PC-3 (cell line): ENCODE data around the gene TOGARAM2. TPM values are rescaled to one million over a fixed set of nuclear protein-coding genes. Genes with fewer than 3 reads are reported as not detected.

Experiments
- ATAC-seq: fragments of 200-7000 bp; cut with Tn5 transposase; 2 replicates; pipeline ENCODE4 v1.9.1; 2020; ENCODE audit warnings: mild to moderate bottlenecking, moderate library complexity
- BruUV-seq: library from RNA; stranded (reverse); fragments of 400-500 nt; replicated peaks from 2 replicates; lab custom pipeline; 2021; lab: Mats Ljungman, UMichigan
- CTCF ChIA-PET: fragments of 300-600 bp; sonication (Branson Sonifier 250); formaldehyde crosslinking; loops from one replicate; lab custom pipeline; 2022; ENCODE audit warnings: antibody characterized with exemption; lab: Charles Lee
- POLR2A ChIA-PET: fragments of 300-600 bp; sonication (Branson Sonifier 250); formaldehyde crosslinking; loops from one replicate; lab custom pipeline; 2022; ENCODE audit warnings: antibody characterized with exemption; ENCODE audit not compliant: unreplicated experiment; lab: Charles Lee
- DNase-seq: peaks from one replicate; pipeline ENCODE4 v3.0.0-alpha.2; 2015
- H2AFZ ChIP-seq: fragments of 300-600 bp; sonication (generic); 2 replicates; pipeline ENCODE4 v1.6.0; 2016; ENCODE audit warnings: antibody characterized with exemption, low read length
- H3F3A ChIP-seq: fragments of 300-600 bp; sonication (generic); one replicate; pipeline ENCODE4 v1.6.0; 2017; ENCODE audit warnings: antibody characterized with exemption, low read length, control low read depth, mild to moderate bottlenecking; ENCODE audit not compliant: unreplicated experiment
- H3K27ac ChIP-seq: fragments of 300-600 bp; sonication (generic); 2 replicates; pipeline ENCODE4 v1.5.1; 2016; ENCODE audit warnings: mild to moderate bottlenecking, low read length
- H3K27me3 ChIP-seq: fragments of 300-600 bp; sonication (generic); 2 replicates; pipeline ENCODE4 v1.6.1; 2016; ENCODE audit warnings: low read length, mixed read lengths
- H3K36me3 ChIP-seq: fragments of 300-600 bp; sonication (generic); 2 replicates; pipeline ENCODE4 v1.6.1; 2016; ENCODE audit warnings: low read depth, mixed run types, low read length, mixed read lengths
- H3K4me1 ChIP-seq: fragments of 300-600 bp; sonication (generic); 2 replicates; pipeline ENCODE4 v1.5.1; 2016; ENCODE audit warnings: low read length; ENCODE audit not compliant: insufficient read depth
- H3K4me2 ChIP-seq: fragments of 300-600 bp; sonication (generic); 2 replicates; pipeline ENCODE4 v1.6.0; 2016; ENCODE audit warnings: low read length
- H3K4me3 ChIP-seq: fragments of 300-600 bp; sonication (generic); 2 replicates; pipeline ENCODE4 v1.5.1; 2016; ENCODE audit warnings: mild to moderate bottlenecking, low read length, mixed read lengths
- H3K79me2 ChIP-seq: fragments of 300-600 bp; sonication (generic); 2 replicates; pipeline ENCODE4 v1.6.1; 2017; ENCODE audit warnings: low read length, mixed read lengths
- H3K9ac ChIP-seq: fragments of 300-600 bp; sonication (generic); 2 replicates; pipeline ENCODE4 v1.6.0; 2016; ENCODE audit warnings: mild to moderate bottlenecking, low read length
- H3K9me2 ChIP-seq: fragments of 300-600 bp; sonication (generic); replicated peaks from 2 replicates; pipeline ENCODE4 v1.6.1; 2016; ENCODE audit warnings: mixed run types, low read length, mixed read lengths
- H3K9me3 ChIP-seq: fragments of 300-600 bp; sonication (generic); 2 replicates; pipeline ENCODE4 v1.6.1; 2016; ENCODE audit warnings: low read length, mixed read lengths
- H4K20me1 ChIP-seq: fragments of 300-600 bp; sonication (generic); 2 replicates; pipeline ENCODE4 v1.6.1; 2016; ENCODE audit warnings: low read length, mixed read lengths
- CTCF ChIP-seq: fragments of 300-600 bp; sonication (generic); conservative IDR thresholded peaks from 2 replicates; pipeline ENCODE4 v1.5.1; 2017; ENCODE audit warnings: antibody characterized with exemption, low read depth, mild to moderate bottlenecking, low read length
- EZH2 ChIP-seq: fragments of 300-600 bp; sonication (generic); IDR thresholded peaks from one replicate; pipeline ENCODE4 v1.6.1; 2017; ENCODE audit warnings: antibody characterized with exemption, mild to moderate bottlenecking, low read length; ENCODE audit not compliant: unreplicated experiment
- EZH2phosphoT487 ChIP-seq: fragments of 300-600 bp; sonication (generic); IDR thresholded peaks from 2 replicates; pipeline ENCODE4 v1.6.1; 2018; ENCODE audit warnings: mild to moderate bottlenecking, antibody characterized with exemption, low read length, borderline replicate concordance
- intact Hi-C: fragments of 100-400 bp; cut with micrococcal nuclease; formaldehyde crosslinking; loops from 2 replicates; pipeline ENCODE4 v1.9.0; 2023
- total RNA-seq: library from RNA; depleted of rRNA; stranded (reverse); fragments of >200 nt; gene quantifications from 2 replicates; pipeline ENCODE4 v1.2.3, GENCODE V29; 2014

Gene TOGARAM2
- total RNA-seq, 1 experiment from 2014 or later = not detected

GRCh38 chr2:28989973-28990372 lies 8.9 kb downstream of the TOGARAM2 start:
- intact Hi-C loops = no loop called here
- no peak overlapping the region for H3K27ac ChIP-seq
- H3K36me3 ChIP-seq = no peaks in the 10 kb centered on the region
- H3K4me1 ChIP-seq = peaks cover 9% of the 10 kb centered on the region
- H3K4me3 ChIP-seq = no peak overlapping the region
- no peaks in the 10 kb centered on the region for H3K79me2 ChIP-seq
- H2AFZ ChIP-seq = no peak overlapping the region
- H3K27me3 ChIP-seq = no peaks in the 10 kb centered on the region
- TF ChIP-seq EZH2phosphoT487 = no peak
- no peak for TF ChIP-seq CTCF
- TF ChIP-seq EZH2 = no peak
- H4K20me1 ChIP-seq = no peaks in the 10 kb centered on the region
- no peak overlapping the region for H3K9ac ChIP-seq
- no peak overlapping the region for H3K4me2 ChIP-seq
- no TSS peak for BruUV-seq
- ATAC-seq (no peak), DNase-seq (no peak)
- POLR2A ChIA-PET = no interaction called here
- no peaks in the 10 kb centered on the region for H3K9me2 ChIP-seq
- no peaks in the 10 kb centered on the region for H3F3A ChIP-seq
- CTCF ChIA-PET = no interaction called here
- no peaks in the 10 kb centered on the region for H3K9me3 ChIP-seq

GRCh38 chr2:28990445-28990844 lies 9.3 kb downstream of the TOGARAM2 start:
- H3K27ac ChIP-seq = no peak overlapping the region
- no peak overlapping the region for H3K4me2 ChIP-seq
- no peaks in the 10 kb centered on the region for H3K9me3 ChIP-seq
- H3K27me3 ChIP-seq = no peaks in the 10 kb centered on the region
- POLR2A ChIA-PET = no interaction called here
- H4K20me1 ChIP-seq = no peaks in the 10 kb centered on the region
- H3K4me3 ChIP-seq = no peak overlapping the region
- DNase-seq (no peak), ATAC-seq (no peak)
- H3F3A ChIP-seq = no peaks in the 10 kb centered on the region
- H3K4me1 ChIP-seq = peaks cover 9% of the 10 kb centered on the region
- no peak overlapping the region for H3K9ac ChIP-seq
- intact Hi-C loops = no loop called here
- H3K9me2 ChIP-seq = no peaks in the 10 kb centered on the region
- BruUV-seq = no TSS peak
- H3K36me3 ChIP-seq = no peaks in the 10 kb centered on the region
- no peak overlapping the region for H2AFZ ChIP-seq
- TF ChIP-seq EZH2phosphoT487 (no peak), EZH2 (no peak), CTCF (no peak)
- no peaks in the 10 kb centered on the region for H3K79me2 ChIP-seq
- CTCF ChIA-PET = no interaction called here

- intact Hi-C loops = no loop called here
- DNase-seq (no peak), ATAC-seq (no peak)
These were observed 9.9 kb downstream of the TOGARAM2 start for GRCh38 chr2:28991021-28991420.

More at GRCh38 chr2:28991021-28991420, 9.9 kb downstream of the TOGARAM2 start:
- H3K36me3 ChIP-seq = no peaks in the 10 kb centered on the region
- H3K9me3 ChIP-seq = no peaks in the 10 kb centered on the region
- no peak overlapping the region for H3K27ac ChIP-seq
- no peak for TF ChIP-seq EZH2phosphoT487
- TF ChIP-seq CTCF = no peak
- no peak for TF ChIP-seq EZH2
- H3K4me2 ChIP-seq = no peak overlapping the region
- no peaks in the 10 kb centered on the region for H3K79me2 ChIP-seq
- ChIA-PET CTCF (no interaction called here), POLR2A (interaction anchor here (0.6 kb wide), 1 partner anchor 85 kb away, joined by 3 read pairs; no protein-coding TSS in a partner anchor)
- peaks cover 9% of the 10 kb centered on the region for H3K4me1 ChIP-seq
- no peak overlapping the region for H2AFZ ChIP-seq
- H4K20me1 ChIP-seq = no peaks in the 10 kb centered on the region
- H3K27me3 ChIP-seq = no peaks in the 10 kb centered on the region
- H3K4me3 ChIP-seq = no peak overlapping the region
- no peak overlapping the region for H3K9ac ChIP-seq
- no peaks in the 10 kb centered on the region for H3F3A ChIP-seq
- no peaks in the 10 kb centered on the region for H3K9me2 ChIP-seq
- BruUV-seq = no TSS peak
